ENCODE data around the gene BCLAF3. TPM values are rescaled to one million over a fixed set of nuclear protein-coding genes. Genes with fewer than 3 reads are reported as not detected.

Gene BCLAF3
- total and polyA plus RNA-seq, 2 of the 4 experiments (the other 2 are of a cell fraction), result 1.6 TPM

DNA sequence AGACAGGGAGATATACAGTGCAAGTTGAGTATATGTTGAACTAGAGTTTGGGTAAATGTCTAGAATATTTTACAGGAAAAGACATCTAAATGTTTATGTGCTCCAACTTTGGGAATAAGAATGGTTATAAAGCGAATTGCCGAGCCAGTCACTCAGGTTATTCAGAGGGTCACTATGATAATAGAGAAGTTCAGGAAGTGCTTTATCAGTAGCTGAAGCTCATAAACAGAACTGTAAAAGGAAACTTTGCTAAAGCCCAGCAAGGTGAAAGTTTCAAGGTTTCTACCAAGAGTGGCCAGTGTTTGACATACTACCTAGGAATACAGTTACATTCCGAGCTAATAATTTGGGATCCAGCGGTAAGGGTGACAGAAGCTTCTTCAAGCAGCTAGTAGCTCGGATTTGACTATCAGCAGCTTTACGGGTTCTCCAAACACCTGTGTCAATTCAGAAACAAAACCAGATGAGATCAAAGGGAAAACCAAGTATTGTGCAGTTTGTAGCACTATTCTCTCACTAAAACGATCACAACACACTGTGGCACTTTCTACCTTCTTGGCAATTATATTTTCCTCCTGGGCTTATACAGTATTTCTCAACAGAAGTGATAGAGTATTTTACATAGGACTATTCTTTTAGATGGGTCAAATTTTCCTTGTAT lies 17.2 kb upstream of the BCLAF3 start:
- no peaks in the 10 kb centered on the region for H3K4me1 ChIP-seq (ENCODE audit: control insufficient read depth, insufficient read depth, low read length)
- no peak overlapping the region for H3K56ac ChIP-seq (ENCODE audit: extremely low read depth, insufficient read depth, low read length)
- peaks cover 13% of the 10 kb centered on the region for H3K27me3 ChIP-seq (ENCODE audit: control insufficient read depth, insufficient read depth, low read length)
- ATAC-seq (ENCODE audit: low read depth) (no peak), DNase-seq (no peak)
- no peak overlapping the region for H3K18ac ChIP-seq (ENCODE audit: low read depth, low read length)
- H3K9me1 ChIP-seq (ENCODE audit: insufficient read depth, low read length), result no peaks in the 10 kb centered on the region
- H3K79me1 ChIP-seq (ENCODE audit: low read depth in 1 of 2, low read length in 2 of 2), result no peaks in the 10 kb centered on the region
- no peaks in the 10 kb centered on the region for H3K36me3 ChIP-seq (ENCODE audit: control insufficient read depth, insufficient read depth, low read length)
- ChIA-PET CTCF (interaction anchor here (0.6 kb wide), 1 partner anchor 132 kb away, joined by 3 read pairs; no protein-coding TSS in a partner anchor), POLR2A (ENCODE audit: unreplicated experiment) (no interaction called here)
- H2AK9ac ChIP-seq (replicated peaks; ENCODE audit: low read depth, low read length, poor library complexity), result no peak overlapping the region
- dilution Hi-C loops (cut with HindIII; ENCODE audit: low sequenced_read_pairs, unreplicated experiment), result no loop called here
- H3K9ac ChIP-seq (ENCODE audit: low read depth, low read length), result no peak overlapping the region
- H3K27ac ChIP-seq (ENCODE audit: insufficient read depth, low read length), result no peak overlapping the region
- H4K20me1 ChIP-seq (ENCODE audit: insufficient read depth, low read length), result no peaks in the 10 kb centered on the region
- no peak overlapping the region for H3K4me2 ChIP-seq (ENCODE audit: low read depth, low read length)
- BruUV-seq (replicated peaks), result no TSS peak
- intact Hi-C loops (cut with micrococcal nuclease), result no loop called here
- H3K9me3 ChIP-seq (ENCODE audit: control insufficient read depth, insufficient read depth, low read length), result no peaks in the 10 kb centered on the region
- in situ Hi-C loops (cut with MboI; ENCODE audit: low sequenced_read_pairs), result no loop called here
- WGBS, 2 experiments (ENCODE audit: extremely low coverage in 2 of 2, insufficient read length in 1 of 2), result 76% methylated on average over 4 of the region's 7 CpGs; no CpG with 5 or more reads in 1 of the 2 experiments
- H3K14ac ChIP-seq (replicated peaks; ENCODE audit: low read depth, low read length), result no peak overlapping the region
- H2AFZ ChIP-seq (replicated peaks; ENCODE audit: low read length, poor library complexity), result no peak overlapping the region
- H2BK20ac ChIP-seq (ENCODE audit: low read depth, low read length), result no peak overlapping the region
- no peak overlapping the region for H4K8ac ChIP-seq (ENCODE audit: low read depth in 2 of 2, low read length in 2 of 2)
- H2BK120ac ChIP-seq (ENCODE audit: low read depth, low read length), result no peak overlapping the region
- H4K5ac ChIP-seq (ENCODE audit: low read depth, low read length), result no peak overlapping the region
- no peak overlapping the region for H2BK5ac ChIP-seq (ENCODE audit: low read depth, low read length, poor library complexity, severe bottlenecking)
- H3K4me3 ChIP-seq (ENCODE audit: insufficient read depth, low read depth, low read length), result no peak overlapping the region
- H3K23ac ChIP-seq (ENCODE audit: low read depth, low read length), result no peak overlapping the region
- TF ChIP-seq BHLHE40 (IDR thresholded peaks at IDR 0.05; ENCODE audit: low read depth, low read length), result no peak
- TF ChIP-seq RCOR1 (IDR thresholded peaks at IDR 0.05; ENCODE audit: insufficient replicate concordance, low read length), result no peak
- no peak for TF ChIP-seq ELK1 (IDR thresholded peaks at IDR 0.05; ENCODE audit: borderline replicate concordance, low read depth, low read length)
- TF ChIP-seq MAZ (IDR thresholded peaks at IDR 0.05; ENCODE audit: borderline replicate concordance, low read depth, low read length), result no peak
- TF ChIP-seq MXI1 (IDR thresholded peaks at IDR 0.05; ENCODE audit: borderline replicate concordance, low read depth, low read length), result no peak
- no peak for TF ChIP-seq FOS (IDR thresholded peaks at IDR 0.05; ENCODE audit: low read depth, low read length)
- no peak for TF ChIP-seq CHD1 (IDR thresholded peaks at IDR 0.05; ENCODE audit: low read depth, low read length)
- no peak for TF ChIP-seq POLR2A (IDR thresholded peaks at IDR 0.05; ENCODE audit: low read depth, low read length)
- TF ChIP-seq SMC3 (IDR thresholded peaks at IDR 0.05; ENCODE audit: low read depth, low read length), result no peak
- no peak for TF ChIP-seq RFX5 (IDR thresholded peaks at IDR 0.05; ENCODE audit: low read depth, low read length)
- TF ChIP-seq CEBPB (IDR thresholded peaks at IDR 0.05; ENCODE audit: low read depth, low read length), result no peak
- TF ChIP-seq, protein P1, sequence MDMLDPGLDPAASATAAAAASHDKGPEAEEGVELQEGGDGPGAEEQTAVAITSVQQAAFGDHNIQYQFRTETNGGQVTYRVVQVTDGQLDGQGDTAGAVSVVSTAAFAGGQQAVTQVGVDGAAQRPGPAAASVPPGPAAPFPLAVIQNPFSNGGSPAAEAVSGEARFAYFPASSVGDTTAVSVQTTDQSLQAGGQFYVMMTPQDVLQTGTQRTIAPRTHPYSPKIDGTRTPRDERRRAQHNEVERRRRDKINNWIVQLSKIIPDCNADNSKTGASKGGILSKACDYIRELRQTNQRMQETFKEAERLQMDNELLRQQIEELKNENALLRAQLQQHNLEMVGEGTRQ (IDR thresholded peaks at IDR 0.05; ENCODE audit: low read depth, low read length), result no peak
- no peak for TF ChIP-seq MAFK (IDR thresholded peaks at IDR 0.05; ENCODE audit: low read depth, low read length)
- no peak overlapping the region for H3K4ac ChIP-seq (ENCODE audit: low read depth, low read length)
- H2BK15ac ChIP-seq (ENCODE audit: low read depth, low read length), result no peak overlapping the region
- H2AK5ac ChIP-seq (ENCODE audit: low read depth, low read length), result no peak overlapping the region
- H4K91ac ChIP-seq (ENCODE audit: insufficient read depth, low read depth, low read length), result no peak overlapping the region
